HG02763 (cell line): ENCODE results near the gene CSNK1A1.

Source experiments
- ATAC-seq: cut with Tn5 transposase; IDR thresholded peaks from one replicate; pipeline ENCODE4 v1.9.1; 2021; ENCODE audit warnings: mild to moderate bottlenecking, moderate library complexity; ENCODE audit not compliant: unreplicated experiment

Gene CSNK1A1

GRCh38 chr5:149575131-149575530 is 23.9 kb upstream of the CSNK1A1 start:
- ATAC-seq: no peak

GRCh38 chr5:149572576-149573231 is 21.5 kb upstream of the CSNK1A1 start:
- no peak for ATAC-seq

GRCh38 chr5:149572170-149572569 is 20.9 kb upstream of the CSNK1A1 start:
- no peak for ATAC-seq

DNA sequence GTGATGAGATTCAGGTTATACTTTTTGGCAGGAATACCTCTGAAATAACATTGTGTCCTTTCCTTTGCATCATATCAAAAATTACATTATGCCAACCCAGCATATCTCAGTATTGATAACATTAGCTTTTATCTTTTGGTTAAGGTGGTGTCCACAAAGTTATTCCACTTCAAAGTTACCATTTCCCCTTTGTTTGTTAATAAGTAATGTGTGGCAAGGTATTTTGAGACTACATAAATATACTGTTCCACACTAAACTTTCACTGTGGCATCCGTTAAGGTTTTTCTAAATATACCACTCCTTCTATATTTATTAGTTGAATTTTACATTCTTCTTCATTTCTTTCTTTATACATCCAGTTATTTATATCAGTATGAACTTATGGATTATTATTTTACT is 16.0 kb upstream of the CSNK1A1 start:
- no peak for ATAC-seq

GRCh38 chr5:149564542-149565140 is 13.4 kb upstream of the CSNK1A1 start:
- peak; percentile 77 for ATAC-seq

DNA sequence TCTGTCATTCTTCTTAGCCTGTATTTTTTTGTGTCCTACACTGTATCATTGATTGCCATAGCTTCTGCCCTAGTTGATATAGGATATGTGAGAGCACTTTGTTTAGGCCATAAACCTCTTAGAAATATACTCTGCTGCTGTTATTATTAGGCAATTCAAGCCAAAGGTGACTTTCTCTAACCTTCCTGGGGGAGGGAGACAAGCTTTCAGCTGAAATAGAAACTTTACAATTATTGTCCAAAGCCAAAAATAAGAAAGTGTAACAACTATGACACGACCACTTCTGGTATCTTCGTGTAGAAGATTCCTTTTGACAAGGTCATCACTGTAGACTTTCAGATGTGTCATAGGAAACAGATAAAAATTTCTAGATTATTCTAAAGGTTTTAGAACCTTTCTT is 12.2 kb upstream of the CSNK1A1 start:
- no peak for ATAC-seq

DNA sequence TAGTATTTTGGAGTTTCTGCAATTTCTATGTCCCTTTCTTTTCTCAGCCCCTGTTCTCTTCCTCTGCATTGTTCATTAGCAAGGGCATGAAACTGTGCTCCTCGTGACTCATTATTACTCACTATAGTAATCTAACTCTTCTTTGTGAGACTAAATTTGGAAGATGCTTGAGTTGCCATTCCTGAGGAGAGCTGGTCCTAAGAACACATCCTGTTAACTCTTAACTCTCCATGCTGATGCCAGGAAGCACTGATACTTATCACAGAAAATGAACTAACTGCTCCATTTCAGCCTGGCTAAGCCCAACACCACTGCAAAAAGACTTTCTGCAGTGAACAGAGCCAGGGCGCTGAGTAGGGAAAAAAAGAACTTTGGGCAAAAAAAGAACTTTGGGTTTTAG is 10.6 kb upstream of the CSNK1A1 start:
- ATAC-seq: no peak

- ATAC-seq: no peak
Observed at GRCh38 chr5:149559706-149560105, 8.5 kb upstream of the CSNK1A1 start.

DNA sequence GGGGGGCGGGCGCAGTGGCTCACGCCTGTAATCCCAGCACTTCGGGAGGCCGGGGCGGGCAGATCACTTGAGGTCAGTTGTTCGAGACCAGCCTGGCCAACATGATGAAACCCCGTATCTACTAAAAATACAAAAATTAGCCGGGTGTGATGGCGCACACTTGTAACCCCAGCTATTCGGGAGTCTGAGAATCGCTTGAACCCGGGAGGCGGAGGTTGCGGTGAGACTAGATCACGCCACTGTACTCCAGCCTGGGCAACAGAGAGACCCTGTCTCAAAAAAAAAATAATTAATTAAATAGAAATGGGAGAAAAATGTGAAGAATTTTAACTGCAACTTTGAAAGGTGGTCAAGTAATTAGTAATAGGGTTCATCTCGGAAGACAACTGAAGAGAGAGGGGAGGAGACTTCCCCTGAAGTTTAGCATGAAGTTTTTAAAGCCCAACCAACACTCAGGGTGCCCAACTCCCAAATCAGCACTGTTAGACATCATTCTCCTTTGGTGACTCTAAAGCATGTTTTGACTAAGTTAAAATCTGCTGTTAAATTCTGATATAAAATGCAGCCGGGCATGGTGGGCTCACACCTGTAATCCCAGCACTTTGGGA is 1.4 kb upstream of the CSNK1A1 start:
- no peak for ATAC-seq

DNA sequence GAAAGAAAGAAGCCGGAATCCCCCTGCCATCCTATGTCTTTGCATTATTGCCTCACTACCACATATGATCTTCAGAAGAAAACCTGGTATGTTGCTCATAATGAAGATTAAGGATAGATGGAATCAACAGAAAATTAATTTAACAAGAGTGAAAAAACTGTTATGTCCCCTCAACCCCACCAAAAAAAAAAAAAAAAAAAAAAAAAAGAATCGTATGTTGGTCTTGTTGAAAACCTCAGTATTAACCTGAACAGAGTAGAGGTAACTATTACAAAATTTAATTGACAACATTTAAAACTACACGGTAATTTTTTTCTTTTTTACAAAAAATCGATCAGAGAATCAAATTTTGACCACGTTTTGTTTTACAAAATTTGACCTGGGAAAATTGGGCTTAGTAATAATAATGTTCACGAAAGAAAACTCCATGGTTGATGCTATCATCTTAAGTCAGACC is 827 bp upstream of the CSNK1A1 start:
- ATAC-seq: no peak

DNA sequence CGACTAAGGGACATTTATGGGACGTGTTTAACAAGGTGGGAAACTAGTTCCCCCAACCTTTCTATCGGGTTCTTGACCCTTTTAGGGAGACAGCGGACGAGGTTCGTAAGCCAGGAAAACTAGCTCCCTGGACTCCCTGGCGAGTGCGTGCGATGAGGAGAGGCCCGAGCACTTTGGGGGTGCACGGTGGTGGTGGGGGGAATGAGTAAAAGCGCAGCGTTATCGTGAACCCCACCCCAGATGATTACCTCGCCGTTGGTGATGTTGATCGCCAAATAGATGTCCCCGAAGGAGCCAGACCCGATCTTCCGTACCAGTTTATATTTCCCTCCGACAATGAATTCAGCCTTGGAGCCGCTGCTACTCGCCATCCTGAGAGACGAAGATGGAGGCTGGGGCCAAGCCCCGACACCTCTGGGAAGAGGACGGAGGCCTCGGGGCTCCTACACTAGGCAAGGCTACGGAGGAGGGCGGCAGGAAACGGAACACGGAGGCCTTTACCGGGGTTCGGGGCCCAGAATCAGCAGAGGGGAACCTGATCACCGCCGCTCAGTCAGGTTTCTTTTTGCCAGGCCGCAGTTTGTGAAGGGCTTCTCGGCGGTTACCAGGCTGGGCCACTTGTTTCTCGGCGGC is 529 bp downstream of the CSNK1A1 start:
- ATAC-seq: no peak

DNA sequence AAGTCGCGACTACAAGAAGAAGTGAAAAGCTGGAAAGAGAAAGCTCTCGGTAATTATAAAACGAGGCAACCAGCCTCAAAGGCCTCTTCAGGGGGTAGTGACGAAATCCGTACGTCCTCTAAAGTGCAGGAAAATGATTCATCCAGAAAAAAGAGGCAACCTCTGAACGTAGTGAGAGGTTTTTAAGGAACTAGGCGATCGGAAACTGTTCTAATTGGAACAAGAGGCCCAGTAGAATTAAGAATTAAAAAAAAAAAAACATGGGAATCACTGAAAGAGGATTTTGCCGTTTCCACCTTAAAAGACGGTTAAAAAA is 1.0 kb downstream of the CSNK1A1 start:
- no peak for ATAC-seq

DNA sequence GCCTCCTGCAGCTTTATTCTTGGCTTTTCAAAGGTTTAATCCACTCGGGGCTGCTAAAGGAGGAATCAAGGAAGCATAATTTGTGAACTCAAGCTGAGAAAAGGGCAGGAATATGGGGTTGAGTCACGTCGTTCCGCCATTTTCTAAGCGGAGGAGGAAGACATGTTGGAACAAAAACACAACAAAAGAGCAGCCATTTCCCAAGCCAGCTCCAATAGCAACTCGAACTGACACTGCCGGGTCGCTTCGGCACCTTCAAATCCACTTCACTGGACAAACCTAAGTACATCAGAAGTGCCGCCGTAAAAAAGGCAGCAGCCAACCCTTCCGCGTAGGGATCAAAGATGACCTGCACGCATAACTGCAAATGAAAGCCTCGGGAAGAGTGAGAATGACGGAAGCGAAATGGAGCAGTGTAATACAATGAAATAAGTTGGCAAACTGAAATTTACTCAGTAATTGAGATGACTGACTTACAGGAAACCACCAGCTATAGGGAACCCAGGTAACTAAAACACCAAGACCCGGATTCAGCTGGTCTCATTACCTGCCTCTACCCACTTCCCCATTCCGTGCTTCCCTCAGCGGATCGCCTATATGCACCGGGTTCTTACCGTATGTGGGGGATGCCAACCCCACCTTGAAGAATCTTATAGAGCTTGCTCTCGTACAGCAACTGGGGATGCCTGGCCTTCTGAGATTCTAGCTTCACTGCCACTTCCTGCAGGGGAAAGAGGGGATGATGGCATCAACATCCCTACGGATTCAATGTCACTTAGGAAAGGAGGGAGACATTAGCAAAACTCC is 1.6 kb downstream of the CSNK1A1 start:
- peak; percentile 28 for ATAC-seq

GRCh38 chr5:149546974-149547373 is 4.3 kb downstream of the CSNK1A1 start:
- no peak for ATAC-seq

DNA sequence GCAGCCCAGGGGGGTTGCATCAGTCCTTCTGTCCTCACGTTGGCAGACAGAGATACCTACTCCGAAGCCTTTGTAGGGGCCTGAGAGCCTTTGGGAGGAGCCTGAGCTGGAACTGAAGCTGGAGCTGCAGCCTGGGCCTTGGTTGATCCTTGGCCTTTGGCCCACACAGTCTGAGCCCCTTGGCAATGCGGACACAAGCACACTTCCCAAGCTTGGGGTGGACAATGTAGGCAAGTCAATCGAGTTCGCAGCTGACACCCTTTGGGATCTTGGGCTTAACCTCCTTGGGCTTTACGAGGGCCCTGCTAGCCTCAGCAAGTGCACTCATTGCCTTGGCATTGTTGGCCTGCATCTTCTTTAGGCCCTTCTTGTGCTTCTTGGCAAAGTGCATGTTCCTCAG is 5.9 kb downstream of the CSNK1A1 start:
- ATAC-seq: no peak

GRCh38 chr5:149544028-149544420 is 7.2 kb downstream of the CSNK1A1 start:
- no peak for ATAC-seq

- ATAC-seq: no peak
Observed at GRCh38 chr5:149543361-149544027, 7.7 kb downstream of the CSNK1A1 start.

DNA sequence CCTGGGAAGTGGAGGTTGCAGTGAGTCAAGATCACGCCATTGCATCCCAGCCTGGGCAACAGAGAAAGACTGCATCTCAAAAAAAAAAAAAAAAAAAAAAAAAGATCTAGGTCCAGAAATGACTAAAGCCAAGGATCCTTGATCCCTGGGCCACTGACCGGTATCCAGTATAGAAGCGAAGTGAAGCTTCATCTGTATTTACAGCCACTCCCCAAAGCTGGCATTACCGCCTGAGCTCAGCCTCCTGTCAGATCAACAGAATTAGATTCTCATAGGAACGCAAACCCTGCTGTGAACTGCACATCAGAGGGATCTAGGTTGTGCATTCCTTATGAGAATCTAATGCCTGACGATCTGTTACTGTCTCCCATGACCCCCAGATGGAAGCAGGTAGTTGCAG is 9.3 kb downstream of the CSNK1A1 start:
- ATAC-seq: no peak

- ATAC-seq: no peak
Observed at GRCh38 chr5:149540089-149540488, 11.2 kb downstream of the CSNK1A1 start.

- ATAC-seq: no peak
Observed at GRCh38 chr5:149537374-149537975, 13.8 kb downstream of the CSNK1A1 start.
